ENCODE data around the gene NPFF.

The NPFF gene

DNA sequence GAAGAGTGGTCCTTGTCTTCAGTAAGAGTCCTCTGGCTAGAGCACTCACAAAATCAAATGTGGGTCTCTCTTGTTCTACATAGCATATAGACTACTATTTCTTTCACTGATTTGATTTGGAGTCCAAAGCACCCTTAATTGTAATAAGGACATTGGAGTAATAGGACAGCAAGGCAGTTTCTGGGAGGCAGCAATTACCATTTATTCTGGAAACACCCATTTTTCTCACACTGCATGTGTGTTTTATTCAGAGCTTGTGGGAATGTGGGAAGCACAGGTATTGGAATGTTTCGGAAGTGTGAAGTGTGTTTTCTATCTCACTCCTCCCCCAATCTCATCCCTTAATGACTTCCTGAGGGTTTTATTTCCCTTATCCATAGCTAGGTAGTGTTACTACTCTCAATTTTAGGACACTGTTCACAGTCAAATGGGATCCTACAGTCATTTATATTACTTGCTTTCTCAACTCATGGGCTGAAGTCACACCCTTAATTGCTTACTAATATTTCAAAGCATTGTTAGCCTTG, 35.2 kb downstream of the NPFF start:
- DNase-seq = no peak

GRCh38 chr12:53468282-53468681, 39.0 kb downstream of the NPFF start:
- no peak for DNase-seq

- DNase-seq = no peak
Measured at GRCh38 chr12:53467880-53468279, 39.4 kb downstream of the NPFF start.

- DNase-seq = no peak
Measured at GRCh38 chr12:53467082-53467481, 40.2 kb downstream of the NPFF start.

- DNase-seq = no peak
Measured at GRCh38 chr12:53466640-53467039, 40.6 kb downstream of the NPFF start.

DNA sequence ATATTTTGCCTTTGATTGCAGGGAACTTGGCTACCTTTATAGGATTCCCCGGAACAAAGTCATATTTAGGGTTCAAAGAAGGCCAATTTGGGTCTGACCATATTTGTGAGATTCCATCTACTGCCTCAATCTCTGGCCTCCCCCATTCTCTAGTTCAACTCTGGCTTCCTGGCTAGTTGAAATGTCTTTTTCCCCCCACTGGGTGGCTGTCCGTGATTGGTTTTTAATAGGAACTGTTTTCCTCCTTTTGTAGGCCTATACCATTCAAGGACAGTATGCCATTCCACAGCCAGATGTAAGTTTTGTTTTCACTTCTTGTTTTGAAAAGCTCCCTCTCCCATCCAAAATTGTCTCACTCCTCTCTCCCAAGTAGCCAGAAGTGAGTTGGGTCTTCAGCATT, 41.6 kb downstream of the NPFF start:
- DNase-seq = no peak

GRCh38 chr12:53464685-53465418, 42.4 kb downstream of the NPFF start:
- DNase-seq = no peak

DNA sequence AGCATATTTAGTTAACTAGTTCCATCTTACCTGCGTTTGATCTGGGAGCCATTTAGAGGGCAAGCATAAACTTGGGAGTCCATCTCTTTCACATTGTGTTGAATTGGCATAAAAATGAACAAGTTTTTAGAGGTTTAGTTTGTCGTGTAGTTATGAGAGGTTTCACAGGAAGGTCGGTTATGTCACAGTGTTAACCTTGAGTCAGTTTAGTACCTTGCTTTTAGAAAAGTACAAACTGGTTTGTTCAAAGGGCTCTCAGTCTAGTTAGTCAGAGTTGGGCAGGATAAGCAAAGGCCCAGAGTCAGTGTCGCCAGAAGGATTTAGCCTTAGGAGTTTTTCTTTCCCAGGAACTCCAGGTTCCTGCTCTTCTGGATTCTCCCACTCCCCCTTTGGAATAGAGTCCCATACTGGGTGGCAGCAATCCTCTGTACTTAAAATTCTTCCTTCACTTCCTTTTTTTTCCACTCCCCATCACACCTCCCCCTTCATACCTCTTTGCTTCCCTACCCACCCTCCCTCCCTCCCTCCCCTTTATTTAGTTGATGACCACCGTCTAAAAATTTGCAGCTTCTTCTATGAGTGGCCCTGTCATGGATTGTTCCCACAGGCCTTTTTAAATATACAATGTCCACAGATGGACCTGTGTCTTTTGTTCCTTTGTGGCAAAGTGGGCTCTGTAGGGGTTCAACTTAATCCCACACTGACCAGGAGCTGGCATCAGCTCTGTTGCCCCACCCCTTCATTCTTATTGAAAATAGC, 43.3 kb downstream of the NPFF start:
- no peak for DNase-seq

GRCh38 chr12:53462935-53463334, 44.3 kb downstream of the NPFF start:
- DNase-seq = no peak

- DNase-seq = no peak
Measured at GRCh38 chr12:53461591-53461990, 45.7 kb downstream of the NPFF start.

GRCh38 chr12:53461059-53461458, 46.2 kb downstream of the NPFF start:
- no peak for DNase-seq

DNA sequence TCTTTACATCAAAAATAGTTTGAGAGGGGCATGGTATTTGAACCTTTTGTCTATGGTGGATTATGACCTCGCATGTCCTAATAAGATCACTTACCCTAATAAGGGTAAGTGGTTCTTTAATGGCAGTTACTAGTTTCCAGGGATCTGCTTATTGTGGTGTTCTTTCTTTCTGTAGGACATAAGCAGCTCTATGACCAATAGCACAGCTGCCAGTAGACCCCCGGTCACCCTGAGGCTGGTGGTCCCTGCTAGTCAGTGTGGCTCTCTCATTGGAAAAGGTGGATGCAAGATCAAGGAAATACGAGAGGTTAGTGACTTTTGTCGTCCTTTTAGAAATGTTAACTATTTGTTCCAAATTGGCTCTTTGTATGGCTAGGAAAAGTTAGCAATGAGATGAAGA, 48.2 kb downstream of the NPFF start:
- no peak for DNase-seq

All from NCI-H524 (cell line).